ENCODE results near the gene TDO2. TPM values are rescaled to one million over a fixed set of nuclear protein-coding genes. Genes with fewer than 3 reads are reported as not detected.

TDO2 gene
- total RNA-seq = 0.53 and 0.56 TPM in 2 replicates

GRCh38 chr4:155903453-155903852, at the start of gene TDO2:
Gene TDO2 (plus strand): TSS chr4:155903696. CDS start chr4:155903759, 63 bp downstream.

GRCh38 chr4:155866177-155866576, 37.3 kb upstream of the TDO2 start, which contains the start of gene ASIC5:
Gene ASIC5 (minus strand): TSS chr4:155866277. CDS start chr4:155866226, 51 bp downstream.

GRCh38 chr4:155953151-155954117, 49.9 kb downstream of the TDO2 start, which contains the start of gene CTSO:
Gene CTSO (minus strand): TSS chr4:155953866. CDS start chr4:155953847, 19 bp downstream.

Other genes with a start within 250 kb of the TDO2 start
- 12.4 and 13.5 TPM in 2 replicates for gene GUCY1A1, start 236.8 kb upstream of the TDO2 start, total RNA-seq
- 5.5 and 5.9 TPM in 2 replicates for gene GUCY1B1, start 144.7 kb upstream of the TDO2 start, total RNA-seq
- not detected in 2 replicates for gene ASIC5, start 37.4 kb upstream of the TDO2 start, total RNA-seq
- gene CTSO, start 50.2 kb downstream of the TDO2 start, total RNA-seq = 26.0 and 27.5 TPM in 2 replicates